ENCODE data around the gene DMPK.

DNA sequence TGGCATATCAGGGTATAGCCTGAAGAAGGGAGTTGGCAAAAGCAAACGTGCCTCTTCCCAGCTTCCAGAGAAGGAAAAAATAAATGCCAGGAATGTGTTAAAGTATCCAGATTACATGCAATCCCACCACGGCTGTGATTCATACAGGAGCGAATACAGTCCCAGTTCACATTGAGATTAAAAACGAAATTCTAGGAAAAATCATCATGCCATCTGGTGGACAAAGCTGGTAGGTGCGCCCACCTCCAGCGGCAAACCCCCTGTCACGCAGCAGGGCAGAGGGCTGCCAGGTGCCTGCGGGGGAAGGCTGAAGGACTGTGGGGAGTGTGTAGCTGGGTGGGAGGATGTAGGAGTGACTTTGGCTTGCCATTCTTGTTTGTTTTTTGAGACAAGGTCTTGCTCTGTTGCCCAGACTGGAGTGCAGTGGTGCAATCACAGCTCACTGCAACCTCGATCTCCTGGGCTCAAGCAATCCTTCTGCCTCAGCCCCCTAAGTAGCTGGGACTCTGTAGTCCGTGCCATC is 16.8 kb upstream of the DMPK start:
- TF ChIP-seq, protein P1, sequence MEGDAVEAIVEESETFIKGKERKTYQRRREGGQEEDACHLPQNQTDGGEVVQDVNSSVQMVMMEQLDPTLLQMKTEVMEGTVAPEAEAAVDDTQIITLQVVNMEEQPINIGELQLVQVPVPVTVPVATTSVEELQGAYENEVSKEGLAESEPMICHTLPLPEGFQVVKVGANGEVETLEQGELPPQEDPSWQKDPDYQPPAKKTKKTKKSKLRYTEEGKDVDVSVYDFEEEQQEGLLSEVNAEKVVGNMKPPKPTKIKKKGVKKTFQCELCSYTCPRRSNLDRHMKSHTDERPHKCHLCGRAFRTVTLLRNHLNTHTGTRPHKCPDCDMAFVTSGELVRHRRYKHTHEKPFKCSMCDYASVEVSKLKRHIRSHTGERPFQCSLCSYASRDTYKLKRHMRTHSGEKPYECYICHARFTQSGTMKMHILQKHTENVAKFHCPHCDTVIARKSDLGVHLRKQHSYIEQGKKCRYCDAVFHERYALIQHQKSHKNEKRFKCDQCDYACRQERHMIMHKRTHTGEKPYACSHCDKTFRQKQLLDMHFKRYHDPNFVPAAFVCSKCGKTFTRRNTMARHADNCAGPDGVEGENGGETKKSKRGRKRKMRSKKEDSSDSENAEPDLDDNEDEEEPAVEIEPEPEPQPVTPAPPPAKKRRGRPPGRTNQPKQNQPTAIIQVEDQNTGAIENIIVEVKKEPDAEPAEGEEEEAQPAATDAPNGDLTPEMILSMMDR (conservative IDR thresholded peaks at IDR 0.05; ENCODE audit: low read depth, low read length): peak; percentile 73
- TF ChIP-seq, protein P2, sequence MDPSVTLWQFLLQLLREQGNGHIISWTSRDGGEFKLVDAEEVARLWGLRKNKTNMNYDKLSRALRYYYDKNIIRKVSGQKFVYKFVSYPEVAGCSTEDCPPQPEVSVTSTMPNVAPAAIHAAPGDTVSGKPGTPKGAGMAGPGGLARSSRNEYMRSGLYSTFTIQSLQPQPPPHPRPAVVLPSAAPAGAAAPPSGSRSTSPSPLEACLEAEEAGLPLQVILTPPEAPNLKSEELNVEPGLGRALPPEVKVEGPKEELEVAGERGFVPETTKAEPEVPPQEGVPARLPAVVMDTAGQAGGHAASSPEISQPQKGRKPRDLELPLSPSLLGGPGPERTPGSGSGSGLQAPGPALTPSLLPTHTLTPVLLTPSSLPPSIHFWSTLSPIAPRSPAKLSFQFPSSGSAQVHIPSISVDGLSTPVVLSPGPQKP (IDR thresholded peaks at IDR 0.05; ENCODE audit: borderline replicate concordance, low read depth, low read length): no peak
- TF ChIP-seq RCOR1 (IDR thresholded peaks at IDR 0.05; ENCODE audit: insufficient replicate concordance, low read length): no peak
- no peak for TF ChIP-seq POLR2A (IDR thresholded peaks at IDR 0.05; ENCODE audit: low read depth, low read length)
- TF ChIP-seq, protein P3, sequence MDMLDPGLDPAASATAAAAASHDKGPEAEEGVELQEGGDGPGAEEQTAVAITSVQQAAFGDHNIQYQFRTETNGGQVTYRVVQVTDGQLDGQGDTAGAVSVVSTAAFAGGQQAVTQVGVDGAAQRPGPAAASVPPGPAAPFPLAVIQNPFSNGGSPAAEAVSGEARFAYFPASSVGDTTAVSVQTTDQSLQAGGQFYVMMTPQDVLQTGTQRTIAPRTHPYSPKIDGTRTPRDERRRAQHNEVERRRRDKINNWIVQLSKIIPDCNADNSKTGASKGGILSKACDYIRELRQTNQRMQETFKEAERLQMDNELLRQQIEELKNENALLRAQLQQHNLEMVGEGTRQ (IDR thresholded peaks at IDR 0.05; ENCODE audit: low read depth, low read length): no peak
- peak; percentile 52; the same call in 1 of the 2 replicates for TF ChIP-seq BHLHE40 (IDR thresholded peaks at IDR 0.05; ENCODE audit: low read depth, low read length)
